Liver (tissue), 9 donors: ENCODE measurements around the gene LMOD1. TPM values are rescaled to one million over a fixed set of nuclear protein-coding genes. Genes with fewer than 3 reads are reported as not detected.

Experiments used
- DNase-seq: peaks from one replicate; pipeline ENCODE4 v3.0.0-alpha.2; 2017; ENCODE audit warnings: low spot score
- H3K27ac ChIP-seq, 2 donors: one replicate each; pipeline ENCODE4 v1.7.0; 2013; ENCODE audit warnings: inconsistent platforms in 2 of 2, low read length in 2 of 2, control low read depth in 1 of 2, low read depth in 1 of 2, mild to moderate bottlenecking in 1 of 2
- H3K27me3 ChIP-seq, 4 donors: one replicate each; pipeline versions ENCODE4 v1.6.1 to v1.7.0; 2013; ENCODE audit warnings: low read length in 3 of 4, inconsistent platforms in 1 of 4, mild to moderate bottlenecking in 1 of 4, moderate library complexity in 1 of 4; ENCODE audit not compliant: control insufficient read depth in 4 of 4, insufficient read depth in 4 of 4
- H3K36me3 ChIP-seq, 4 donors: one replicate each; pipeline versions ENCODE4 v1.6.1 to v1.7.0; 2013; ENCODE audit warnings: low read length in 3 of 4, mild to moderate bottlenecking in 3 of 4, low read depth in 1 of 4, moderate library complexity in 1 of 4; ENCODE audit not compliant: control insufficient read depth in 4 of 4, insufficient read depth in 3 of 4
- H3K4me1 ChIP-seq, 4 donors: one replicate each; pipeline versions ENCODE4 v1.6.1 to v1.7.0; 2013; ENCODE audit warnings: low read length in 3 of 4, mild to moderate bottlenecking in 3 of 4, moderate library complexity in 1 of 4; ENCODE audit not compliant: control insufficient read depth in 4 of 4, insufficient read depth in 4 of 4
- H3K4me3 ChIP-seq, 3 donors: one replicate each; pipeline versions ENCODE4 v1.6.1 to v1.7.0; 2013; ENCODE audit warnings: low read length in 3 of 3, control low read depth in 1 of 3, low read depth in 1 of 3, mild to moderate bottlenecking in 1 of 3
- H3K9ac ChIP-seq, 2 donors: one replicate each; pipeline ENCODE4 v1.7.0; 2013; ENCODE audit warnings: low read length in 2 of 2, mild to moderate bottlenecking in 2 of 2, moderate library complexity in 2 of 2, control low read depth in 1 of 2, low read depth in 1 of 2
- H3K9me3 ChIP-seq, 4 donors: one replicate each; pipeline versions ENCODE4 v1.6.1 to v1.7.0; 2013; ENCODE audit warnings: low read length in 3 of 4; ENCODE audit not compliant: control insufficient read depth in 4 of 4
- CTCF ChIP-seq: fragments of 150-350 bp; IDR thresholded peaks from 2 replicates; pipeline ENCODE4 v1.5.1; 2017; ENCODE audit warnings: improper control_type of control experiment, low read depth, low read length; ENCODE audit not compliant: missing input control
- EGR1 ChIP-seq, 2 donors: IDR thresholded peaks; 2 replicates each; pipeline ENCODE4 v1.6.1; 2016 to 2018; ENCODE audit warnings: antibody characterized with exemption in 2 of 2, low read depth in 2 of 2
- FOXA1 ChIP-seq: IDR thresholded peaks from 2 replicates; pipeline ENCODE4 v1.6.1; 2016; ENCODE audit warnings: antibody characterized with exemption
- FOXA2 ChIP-seq: IDR thresholded peaks from 2 replicates; pipeline ENCODE4 v1.6.1; 2016; ENCODE audit warnings: antibody characterized with exemption
- GABPA ChIP-seq, 2 donors: IDR thresholded peaks in 1 of 2; conservative IDR thresholded peaks in 1 of 2; 2 replicates each; pipeline ENCODE4 v1.6.1; 2016; ENCODE audit warnings: antibody characterized with exemption in 2 of 2, mild to moderate bottlenecking in 1 of 2, moderate library complexity in 1 of 2
- HNF4A ChIP-seq, 2 donors: conservative IDR thresholded peaks; 2 replicates each; pipeline ENCODE4 v1.6.1; 2016; ENCODE audit warnings: antibody characterized with exemption in 2 of 2, mild to moderate bottlenecking in 2 of 2
- HNF4G ChIP-seq: IDR thresholded peaks from 2 replicates; pipeline ENCODE4 v1.6.1; 2016; ENCODE audit warnings: antibody characterized with exemption
- JUND ChIP-seq, 2 donors: IDR thresholded peaks; 2 replicates each; pipeline ENCODE4 v1.6.1; 2016; ENCODE audit warnings: antibody characterized with exemption in 2 of 2
- NR2F2 ChIP-seq: IDR thresholded peaks from 2 replicates; pipeline ENCODE4 v1.6.1; 2016; ENCODE audit warnings: antibody characterized with exemption
- RAD21 ChIP-seq, 2 donors: IDR thresholded peaks; 2 replicates each; pipeline ENCODE4 v1.6.1; 2016; ENCODE audit warnings: antibody characterized with exemption in 2 of 2, mild to moderate bottlenecking in 2 of 2
- REST ChIP-seq: IDR thresholded peaks from 2 replicates; pipeline ENCODE4 v1.6.1; 2016; ENCODE audit warnings: antibody characterized with exemption, mild to moderate bottlenecking
- RXRA ChIP-seq, 2 donors: IDR thresholded peaks; 2 replicates each; pipeline ENCODE4 v1.6.1; 2017 to 2018; ENCODE audit warnings: antibody characterized with exemption in 2 of 2, mild to moderate bottlenecking in 1 of 2
- YY1 ChIP-seq: IDR thresholded peaks from 2 replicates; pipeline ENCODE4 v1.6.1; 2016; ENCODE audit warnings: antibody characterized with exemption, mild to moderate bottlenecking
- WGBS: extraction: QIAGEN DNeasy Blood & Tissue Kit; methylation state at CpG from one replicate; pipeline ENCODE4 v1.1.7; 2013; 5-methylcytosine and 5-hydroxymethylcytosine counted together
- polyA plus RNA-seq, 2 donors: library from polyadenylated mRNA; stranded (reverse) in 1 of 2; unstranded in 1 of 2; fragments of 200-250 nt in 1 of 2; fragments of >200 nt in 1 of 2; fragmentation: Nextera tagmentation in 1 of 2; extraction: Ambion mirVana in 1 of 2; gene quantifications; one replicate each; pipeline versions ENCODE4 v1.2.1 to v1.2.3, GENCODE V29; 2013 to 2015
- total RNA-seq, 2 donors: library from RNA; depleted of rRNA; stranded (reverse); fragments of >200 nt; gene quantifications; one replicate each; pipeline ENCODE4 v1.2.3, GENCODE V29; 2014
- donor health status: healthy.
- donor health status: healthy.
- donor health status: healthy.
- donor health status: healthy.
- donor health status: healthy.

Gene LMOD1
- total and polyA plus RNA-seq, 4 donors = 0.14 to 4.4 (median 2.2) TPM

GRCh38 chr1:201911826-201912571 is 34.3 kb downstream of the LMOD1 start:
- H3K4me1 ChIP-seq = peaks cover 0 to 3% (median 0%) of the 10 kb centered on the region in 4 donors
- TF ChIP-seq GABPA (IDR thresholded peaks at IDR 0.05 in 1 of 2, conservative IDR thresholded peaks at IDR 0.05 in 1 of 2) (no peak), JUND (IDR thresholded peaks at IDR 0.05) (no peak), FOXA2 (no peak), NR2F2 (no peak), CTCF (no peak), EGR1 (IDR thresholded peaks at IDR 0.05; ENCODE audit: low read depth in 2 of 2) (no peak), YY1 (no peak), RXRA (IDR thresholded peaks at IDR 0.05) (no peak)
- no peaks in the 10 kb centered on the region for H3K9me3 ChIP-seq
- DNase-seq = no peak
- H3K4me3 ChIP-seq = no peak overlapping the region
- 88% methylated on average over 4 of the region's 4 CpGs for WGBS
- H3K27me3 ChIP-seq = no peaks in the 10 kb centered on the region
- H3K36me3 ChIP-seq = no peaks in the 10 kb centered on the region
- H3K9ac ChIP-seq = no peak overlapping the region
- no peak overlapping the region for H3K27ac ChIP-seq

GRCh38 chr1:201907621-201908020 is 38.7 kb downstream of the LMOD1 start:
- DNase-seq = no peak
- H3K36me3 ChIP-seq = no peaks in the 10 kb centered on the region
- no peak overlapping the region for H3K27ac ChIP-seq
- no peaks in the 10 kb centered on the region for H3K9me3 ChIP-seq
- H3K27me3 ChIP-seq = no peaks in the 10 kb centered on the region
- TF ChIP-seq CTCF = no peak
- TF ChIP-seq REST = no peak
- TF ChIP-seq FOXA1 = no peak
- no peak for TF ChIP-seq HNF4G
- no peak for TF ChIP-seq HNF4A (conservative IDR thresholded peaks at IDR 0.05)
- no peak for TF ChIP-seq RAD21 (IDR thresholded peaks at IDR 0.05)
- no peak overlapping the region for H3K9ac ChIP-seq
- WGBS = 97% methylated on average over 6 of the region's 6 CpGs
- H3K4me1 ChIP-seq = peaks cover 0 to 16% (median 5%) of the 10 kb centered on the region in 4 donors
- H3K4me3 ChIP-seq = no peak overlapping the region
